HUES64 (cell line): ENCODE measurements around the gene LTBP4. TPM values are rescaled to one million over a fixed set of nuclear protein-coding genes. Genes with fewer than 3 reads are reported as not detected.
A peak's percentile ranks its signal among the peaks of the same experiment; 100 is the strongest.
"Not testable (repeated sequence)": the region's sequence is repeated elsewhere in the genome, so short reads cannot be mapped to it uniquely, and the experiment has no call there.

Experiments used
- H3K27ac ChIP-seq: 2 replicates; pipeline ENCODE4 v1.7.0; 2013; ENCODE audit warnings: low read depth, low read length, inconsistent platforms
- H3K27me3 ChIP-seq: 2 replicates; pipeline ENCODE4 v1.6.1; 2013; ENCODE audit warnings: mild to moderate bottlenecking, low read length; ENCODE audit not compliant: insufficient read depth
- H3K36me3 ChIP-seq: 2 replicates; pipeline ENCODE4 v1.6.1; 2013; ENCODE audit warnings: mild to moderate bottlenecking, low read length; ENCODE audit not compliant: insufficient read depth
- H3K4me1 ChIP-seq: 2 replicates; pipeline ENCODE4 v1.6.1; 2013; ENCODE audit warnings: mild to moderate bottlenecking, low read length, moderate library complexity; ENCODE audit not compliant: insufficient read depth
- H3K4me3 ChIP-seq: 2 replicates; pipeline ENCODE4 v1.5.1; 2013; ENCODE audit warnings: mild to moderate bottlenecking, low read length, moderate library complexity
- H3K9ac ChIP-seq: 2 replicates; pipeline ENCODE4 v1.6.1; 2013; ENCODE audit warnings: mild to moderate bottlenecking, low read depth, low read length
- H3K9me3 ChIP-seq: 2 replicates; pipeline ENCODE4 v1.6.1; 2013; ENCODE audit warnings: low read depth, low read length; ENCODE audit not compliant: insufficient read depth
- WGBS: fragments of 150-250, 120-280 bp; methylation state at CpG from one replicate; pipeline ENCODE4 v1.1.7; 2013; ENCODE audit warnings: missing lambda C conversion rate; 5-methylcytosine and 5-hydroxymethylcytosine counted together
- polyA plus RNA-seq, 2 experiments: library from polyadenylated mRNA; stranded (reverse); fragments of 50-300 nt; gene quantifications; one replicate each; pipeline ENCODE4 v1.2.3, GENCODE V29; 2013

The LTBP4 gene, protein sequence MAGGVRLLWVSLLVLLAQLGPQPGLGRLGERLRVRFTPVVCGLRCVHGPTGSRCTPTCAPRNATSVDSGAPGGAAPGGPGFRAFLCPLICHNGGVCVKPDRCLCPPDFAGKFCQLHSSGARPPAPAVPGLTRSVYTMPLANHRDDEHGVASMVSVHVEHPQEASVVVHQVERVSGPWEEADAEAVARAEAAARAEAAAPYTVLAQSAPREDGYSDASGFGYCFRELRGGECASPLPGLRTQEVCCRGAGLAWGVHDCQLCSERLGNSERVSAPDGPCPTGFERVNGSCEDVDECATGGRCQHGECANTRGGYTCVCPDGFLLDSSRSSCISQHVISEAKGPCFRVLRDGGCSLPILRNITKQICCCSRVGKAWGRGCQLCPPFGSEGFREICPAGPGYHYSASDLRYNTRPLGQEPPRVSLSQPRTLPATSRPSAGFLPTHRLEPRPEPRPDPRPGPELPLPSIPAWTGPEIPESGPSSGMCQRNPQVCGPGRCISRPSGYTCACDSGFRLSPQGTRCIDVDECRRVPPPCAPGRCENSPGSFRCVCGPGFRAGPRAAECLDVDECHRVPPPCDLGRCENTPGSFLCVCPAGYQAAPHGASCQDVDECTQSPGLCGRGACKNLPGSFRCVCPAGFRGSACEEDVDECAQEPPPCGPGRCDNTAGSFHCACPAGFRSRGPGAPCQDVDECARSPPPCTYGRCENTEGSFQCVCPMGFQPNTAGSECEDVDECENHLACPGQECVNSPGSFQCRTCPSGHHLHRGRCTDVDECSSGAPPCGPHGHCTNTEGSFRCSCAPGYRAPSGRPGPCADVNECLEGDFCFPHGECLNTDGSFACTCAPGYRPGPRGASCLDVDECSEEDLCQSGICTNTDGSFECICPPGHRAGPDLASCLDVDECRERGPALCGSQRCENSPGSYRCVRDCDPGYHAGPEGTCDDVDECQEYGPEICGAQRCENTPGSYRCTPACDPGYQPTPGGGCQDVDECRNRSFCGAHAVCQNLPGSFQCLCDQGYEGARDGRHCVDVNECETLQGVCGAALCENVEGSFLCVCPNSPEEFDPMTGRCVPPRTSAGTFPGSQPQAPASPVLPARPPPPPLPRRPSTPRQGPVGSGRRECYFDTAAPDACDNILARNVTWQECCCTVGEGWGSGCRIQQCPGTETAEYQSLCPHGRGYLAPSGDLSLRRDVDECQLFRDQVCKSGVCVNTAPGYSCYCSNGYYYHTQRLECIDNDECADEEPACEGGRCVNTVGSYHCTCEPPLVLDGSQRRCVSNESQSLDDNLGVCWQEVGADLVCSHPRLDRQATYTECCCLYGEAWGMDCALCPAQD (N-terminal part only)
- 46.5 TPM for polyA plus RNA-seq (2013, experiment 1 of 2)
- polyA plus RNA-seq (2013, experiment 2 of 2): 64.4 TPM

DNA sequence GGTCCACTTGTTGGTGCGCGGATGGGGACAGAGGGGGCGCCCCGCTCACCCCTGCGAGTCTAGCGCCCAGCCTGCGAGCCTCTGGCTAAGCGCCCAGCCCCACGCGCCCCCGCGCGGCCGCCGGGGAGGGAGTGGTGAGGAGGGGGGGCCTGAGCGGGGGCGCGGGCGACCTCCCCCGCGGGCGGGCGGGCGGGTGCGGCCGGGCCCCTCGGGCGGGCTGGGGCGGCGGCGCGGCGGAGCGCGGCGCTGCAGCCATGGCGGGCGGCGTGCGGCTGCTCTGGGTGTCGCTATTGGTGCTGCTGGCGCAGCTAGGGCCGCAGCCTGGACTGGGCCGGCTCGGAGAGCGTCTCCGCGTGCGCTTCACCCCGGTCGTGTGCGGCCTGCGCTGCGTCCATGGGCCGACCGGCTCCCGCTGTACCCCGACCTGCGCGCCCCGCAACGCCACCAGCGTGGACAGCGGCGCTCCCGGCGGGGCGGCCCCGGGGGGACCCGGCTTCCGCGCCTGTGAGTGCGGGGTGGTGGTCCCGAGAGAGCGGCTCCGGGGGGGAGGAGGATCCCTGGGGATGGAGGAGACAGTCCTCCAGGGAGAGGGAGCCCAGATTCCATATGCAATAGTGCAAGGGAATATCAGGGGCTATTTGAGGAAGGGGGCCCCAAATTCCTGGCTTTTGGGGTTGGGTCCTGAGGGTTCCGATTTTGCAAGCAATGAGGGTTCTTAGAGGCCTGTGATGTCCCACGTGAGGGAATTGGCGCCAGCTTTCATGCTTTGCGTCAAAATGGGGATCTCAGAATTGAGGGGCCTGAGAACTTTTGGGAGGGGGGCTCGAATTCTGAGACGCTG is at the start of gene LTBP4:
Gene LTBP4 (plus strand): TSS at position 236 of the 841 bp plus-strand sequence. CDS start 19 bp downstream, at position 255.
- H3K9me3 ChIP-seq: no peaks in the 10 kb centered on the region
- peaks cover 80% of the 10 kb centered on the region for H3K27me3 ChIP-seq
- H3K9ac ChIP-seq: no peak within 1 kb of the TSS
- H3K4me1 ChIP-seq: peaks cover 30% of the 10 kb centered on the region
- H3K27ac ChIP-seq: no peak within 1 kb of the TSS
- H3K4me3 ChIP-seq: peak within 1 kb of the TSS; percentile 40
- 3% methylated on average over 82 of the region's 82 CpGs for whole genome bisulfite sequencing
- H3K36me3 ChIP-seq: no peaks in the 10 kb centered on the region

GRCh38 chr19:40552848-40553247 is 48.3 kb upstream of the LTBP4 start:
- Histone ChIP-seq H3K4me1 (no peaks in the 10 kb centered on the region), H3K27me3 (peaks cover 64% of the 10 kb centered on the region), H3K9me3 (no peaks in the 10 kb centered on the region), H3K9ac (no peak overlapping the region), H3K4me3 (no peak overlapping the region), H3K27ac (no peak overlapping the region), H3K36me3 (no peaks in the 10 kb centered on the region)
- WGBS: 92% methylated on average over 3 of the region's 3 CpGs

DNA sequence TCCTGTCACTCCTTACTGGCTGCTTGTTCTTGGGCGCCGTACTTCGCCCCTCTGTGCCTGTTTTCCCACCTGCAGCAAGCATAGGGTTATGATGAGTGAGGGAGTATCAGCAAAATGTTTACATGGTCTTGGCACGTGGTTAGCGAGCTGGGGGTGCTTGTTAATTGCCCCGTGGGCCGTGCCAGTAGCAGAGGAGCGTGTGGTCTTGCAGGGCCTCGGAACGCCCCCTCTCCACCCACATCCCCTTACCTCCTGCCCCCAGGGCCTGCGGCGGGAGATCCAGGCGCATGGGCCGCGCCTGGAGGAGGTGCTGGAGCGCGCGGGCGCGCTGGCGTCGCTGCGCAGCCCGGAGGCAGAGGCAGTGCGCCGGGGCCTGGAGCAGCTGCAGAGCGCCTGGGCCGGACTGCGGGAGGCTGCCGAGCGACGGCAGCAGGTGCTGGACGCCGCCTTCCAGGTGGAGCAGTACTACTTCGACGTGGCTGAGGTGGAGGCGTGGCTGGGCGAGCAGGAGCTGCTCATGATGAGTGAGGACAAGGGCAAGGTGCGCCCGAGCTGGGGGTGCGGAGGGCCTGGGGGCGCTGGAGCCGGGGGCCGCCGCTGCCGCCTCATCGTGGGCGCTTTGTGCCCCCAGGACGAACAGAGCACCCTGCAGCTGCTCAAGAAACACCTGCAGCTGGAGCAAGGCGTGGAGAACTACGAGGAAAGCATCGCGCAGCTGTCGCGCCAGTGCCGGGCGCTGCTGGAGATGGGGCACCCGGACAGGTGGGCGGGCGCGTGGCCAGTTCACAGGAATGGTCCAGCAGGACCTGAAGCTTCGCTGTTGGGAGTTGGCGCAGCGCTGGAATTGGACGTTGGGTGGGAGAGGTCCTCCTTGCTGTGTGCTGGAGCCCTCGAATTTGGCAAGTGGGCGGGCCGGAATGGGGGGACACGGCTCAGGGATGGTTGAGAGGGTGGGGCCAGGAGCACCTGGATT is 47.0 kb upstream of the LTBP4 start:
- no peak overlapping the region for H3K27ac ChIP-seq
- no peak overlapping the region for H3K9ac ChIP-seq
- H3K9me3 ChIP-seq: no peaks in the 10 kb centered on the region
- no peaks in the 10 kb centered on the region for H3K36me3 ChIP-seq
- 31% methylated on average over 69 of the region's 69 CpGs for WGBS
- peak overlapping the region; percentile 20; the same call in 1 of the 2 replicates for H3K4me3 ChIP-seq
- H3K27me3 ChIP-seq: peaks cover 51% of the 10 kb centered on the region
- no peaks in the 10 kb centered on the region for H3K4me1 ChIP-seq

DNA sequence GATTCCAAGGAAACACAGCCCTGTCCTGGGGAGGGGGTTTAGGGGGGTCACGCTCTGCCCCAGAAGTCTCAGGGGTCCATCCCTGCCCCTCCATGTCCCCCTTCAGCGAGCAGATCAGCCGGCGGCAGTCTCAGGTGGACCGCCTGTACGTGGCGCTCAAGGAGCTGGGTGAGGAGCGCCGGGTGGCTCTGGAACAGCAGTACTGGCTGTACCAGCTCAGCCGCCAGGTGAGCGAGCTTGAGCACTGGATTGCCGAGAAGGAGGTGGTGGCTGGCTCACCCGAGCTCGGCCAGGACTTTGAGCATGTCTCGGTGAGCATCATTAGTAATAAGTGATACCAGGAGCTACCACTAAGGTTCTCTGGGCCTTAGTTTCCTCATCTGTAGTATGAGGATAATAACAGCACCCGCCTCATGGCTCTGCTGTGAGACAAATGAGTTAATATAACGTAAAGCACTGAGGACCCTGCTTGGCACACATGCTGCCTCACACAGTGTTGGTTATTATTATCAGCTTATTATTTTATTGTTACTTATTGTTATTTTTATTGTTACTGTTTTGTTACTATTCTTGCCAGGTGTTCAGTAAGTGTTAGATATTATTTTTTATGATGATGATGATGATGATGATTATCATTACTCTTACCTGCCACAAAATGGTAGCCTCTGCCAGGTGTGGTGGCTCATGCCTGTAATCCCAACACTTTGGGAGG is 45.0 kb upstream of the LTBP4 start:
- Histone ChIP-seq H3K9ac (no peak overlapping the region), H3K27me3 (peaks cover 47% of the 10 kb centered on the region)
- 81% methylated on average over 17 of the region's 17 CpGs for WGBS

GRCh38 chr19:40556953-40557530 is 44.1 kb upstream of the LTBP4 start:
- WGBS: 86% methylated on average over 24 of the region's 24 CpGs
- H3K36me3 ChIP-seq: no peaks in the 10 kb centered on the region
- no peaks in the 10 kb centered on the region for H3K9me3 ChIP-seq
- peaks cover 47% of the 10 kb centered on the region for H3K27me3 ChIP-seq
- no peak overlapping the region for H3K9ac ChIP-seq
- no peaks in the 10 kb centered on the region for H3K4me1 ChIP-seq
- no peak overlapping the region for H3K27ac ChIP-seq
- no peak overlapping the region for H3K4me3 ChIP-seq

More for the DNA sequence above, 45.0 kb upstream of the LTBP4 start:
- Histone ChIP-seq H3K9me3 (no peaks in the 10 kb centered on the region), H3K27ac (no peak overlapping the region), H3K4me1 (no peaks in the 10 kb centered on the region), H3K36me3 (no peaks in the 10 kb centered on the region), H3K4me3 (no peak overlapping the region)

- no peak overlapping the region for H3K4me3 ChIP-seq
- WGBS: 67% methylated on average over 3 of the region's 3 CpGs
- H3K4me1 ChIP-seq: no peaks in the 10 kb centered on the region
- H3K9ac ChIP-seq: no peak overlapping the region
- H3K27me3 ChIP-seq: peaks cover 35% of the 10 kb centered on the region
- no peak overlapping the region for H3K27ac ChIP-seq
- H3K9me3 ChIP-seq: no peaks in the 10 kb centered on the region
- no peaks in the 10 kb centered on the region for H3K36me3 ChIP-seq
Measured at GRCh38 chr19:40559394-40559793, 41.8 kb upstream of the LTBP4 start.

DNA sequence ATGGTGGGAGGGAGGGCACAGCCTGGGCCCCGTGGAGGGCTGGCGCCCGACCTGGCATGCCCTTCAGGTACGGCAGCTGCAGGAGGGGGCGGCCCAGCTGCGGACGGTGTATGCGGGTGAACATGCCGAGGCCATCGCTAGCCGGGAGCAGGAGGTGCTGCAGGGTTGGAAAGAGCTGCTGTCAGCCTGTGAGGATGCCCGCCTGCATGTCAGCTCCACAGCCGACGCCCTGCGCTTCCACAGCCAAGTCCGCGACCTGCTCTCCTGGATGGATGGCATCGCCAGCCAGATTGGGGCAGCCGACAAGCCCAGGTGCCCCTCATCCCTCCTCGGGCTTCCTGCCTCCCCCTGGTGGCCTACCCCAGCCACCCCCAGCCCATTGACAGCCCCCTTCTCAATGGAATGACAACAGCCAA is 41.1 kb upstream of the LTBP4 start:
- peaks cover 33% of the 10 kb centered on the region for H3K27me3 ChIP-seq
- no peaks in the 10 kb centered on the region for H3K4me1 ChIP-seq
- H3K4me3 ChIP-seq: no peak overlapping the region
- no peaks in the 10 kb centered on the region for H3K36me3 ChIP-seq
- no peak overlapping the region for H3K27ac ChIP-seq
- no peaks in the 10 kb centered on the region for H3K9me3 ChIP-seq
- WGBS: 77% methylated on average over 20 of the region's 20 CpGs
- H3K9ac ChIP-seq: no peak overlapping the region

- Histone ChIP-seq H3K4me1 (no peaks in the 10 kb centered on the region), H3K9ac (no peak overlapping the region), H3K27me3 (peaks cover 39% of the 10 kb centered on the region), H3K4me3 (no peak overlapping the region), H3K36me3 (no peaks in the 10 kb centered on the region), H3K9me3 (no peaks in the 10 kb centered on the region), H3K27ac (no peak overlapping the region)
- 75% methylated on average over 4 of the region's 4 CpGs for WGBS
Measured at GRCh38 chr19:40561947-40562346, 39.2 kb upstream of the LTBP4 start.

DNA sequence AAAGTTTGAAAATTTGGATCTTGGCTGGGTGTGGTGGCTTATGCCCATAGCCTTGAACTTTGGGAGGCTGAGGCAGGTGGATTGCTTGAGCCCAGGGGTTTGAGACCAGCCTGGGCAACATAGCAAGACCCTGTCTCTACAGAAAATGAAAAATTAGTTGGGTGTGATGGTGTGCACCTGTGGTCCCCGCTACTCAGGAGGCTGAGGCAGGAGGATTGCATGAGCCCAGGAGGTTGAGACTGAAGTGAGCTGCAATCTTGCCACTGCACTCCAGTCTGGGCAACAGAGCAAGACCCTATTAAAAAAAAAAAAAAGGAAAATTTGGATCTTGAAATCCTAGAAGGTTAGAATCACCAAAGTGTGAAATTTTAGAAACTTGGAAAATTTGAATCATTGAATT is 36.6 kb upstream of the LTBP4 start:
- H3K9ac ChIP-seq, H3K27ac ChIP-seq, H3K4me3 ChIP-seq, H3K4me1 ChIP-seq, H3K36me3 ChIP-seq, H3K9me3 ChIP-seq: not testable (repeated sequence)
- WGBS: 87% methylated on average over 1 of the region's 1 CpG
- H3K27me3 ChIP-seq: peaks cover 64% of the 10 kb centered on the region
